Muscle of leg (tissue), 11 donors: ENCODE measurements around the gene SMURF2. TPM values are rescaled to one million over a fixed set of nuclear protein-coding genes. Genes with fewer than 3 reads are reported as not detected.

Experiments
- DNase-seq: peaks from one replicate; pipeline ENCODE4 v3.0.0; 2013
- H3K27ac ChIP-seq: one replicate; pipeline ENCODE4 v1.5.1; 2013; ENCODE audit warnings: mild to moderate bottlenecking, low read length, control low read depth
- H3K27me3 ChIP-seq: one replicate; pipeline ENCODE4 v1.6.1; 2013; ENCODE audit warnings: low read length; ENCODE audit not compliant: control insufficient read depth, insufficient read depth
- H3K36me3 ChIP-seq: one replicate; pipeline ENCODE4 v1.6.1; 2013; ENCODE audit warnings: low read length; ENCODE audit not compliant: control insufficient read depth, insufficient read depth
- H3K4me1 ChIP-seq: one replicate; pipeline ENCODE4 v1.6.1; 2013; ENCODE audit warnings: low read length; ENCODE audit not compliant: control insufficient read depth, insufficient read depth
- H3K4me3 ChIP-seq: one replicate; pipeline ENCODE4 v1.5.1; 2013; ENCODE audit warnings: low read length, control low read depth
- H3K9me3 ChIP-seq: replicated peaks from 2 replicates; pipeline ENCODE4 v1.6.1; 2013; ENCODE audit warnings: low read depth, low read length; ENCODE audit not compliant: control insufficient read depth
- WGBS: methylation state at CpG from one replicate; pipeline ENCODE4 v1.1.5; 2013; ENCODE audit warnings: missing lambda C conversion rate; ENCODE audit not compliant: insufficient coverage; 5-methylcytosine and 5-hydroxymethylcytosine counted together
- polyA plus RNA-seq, 8 donors: library from polyadenylated mRNA; unstranded; fragments of 120-200 nt; gene quantifications; one replicate each; pipeline versions ENCODE4 v1.2.1 to v1.2.3, GENCODE V29; 2013; ENCODE audit warnings: inconsistent platforms in 1 of 8, low replicate concordance in 1 of 8; ENCODE audit not compliant: insufficient read length in 8 of 8, insufficient read depth in 1 of 8
- total RNA-seq: library from RNA; stranded (reverse); fragments of 120-200 nt; gene quantifications from one replicate; pipeline ENCODE4 v1.2.4, GENCODE V29; 2013

Gene SMURF2
- total and polyA plus RNA-seq, 9 donors, result 18.6 to 32.3 (median 24.5) TPM

DNA sequence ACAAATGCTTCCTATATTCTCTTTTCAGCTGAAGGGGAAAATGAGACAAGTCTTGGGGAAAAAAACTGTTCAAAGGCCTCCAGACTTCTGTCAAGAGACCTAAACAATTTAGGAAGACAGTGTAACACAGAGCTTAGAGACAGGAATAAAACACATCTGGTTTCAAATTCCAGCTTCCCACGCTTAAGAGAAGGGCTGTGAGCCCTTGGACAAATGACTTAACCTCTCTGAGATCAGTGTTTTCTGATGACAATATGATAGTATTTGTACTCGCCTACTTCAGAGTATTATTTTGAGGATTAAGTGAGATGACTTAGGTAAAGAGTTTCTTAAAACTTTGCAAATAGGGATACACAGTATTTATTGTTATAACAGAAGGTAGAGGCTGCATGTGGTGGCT, 29.5 kb downstream of the SMURF2 start:
- peak; percentile 45 for DNase-seq
- Histone ChIP-seq H3K4me1 (no peaks in the 10 kb centered on the region), H3K4me3 (no peak overlapping the region), H3K9me3 (no peaks in the 10 kb centered on the region), H3K27ac (no peak overlapping the region), H3K27me3 (no peaks in the 10 kb centered on the region), H3K36me3 (no peaks in the 10 kb centered on the region)
- WGBS, result no CpG with 5 or more reads among the region's 2 CpGs

DNA sequence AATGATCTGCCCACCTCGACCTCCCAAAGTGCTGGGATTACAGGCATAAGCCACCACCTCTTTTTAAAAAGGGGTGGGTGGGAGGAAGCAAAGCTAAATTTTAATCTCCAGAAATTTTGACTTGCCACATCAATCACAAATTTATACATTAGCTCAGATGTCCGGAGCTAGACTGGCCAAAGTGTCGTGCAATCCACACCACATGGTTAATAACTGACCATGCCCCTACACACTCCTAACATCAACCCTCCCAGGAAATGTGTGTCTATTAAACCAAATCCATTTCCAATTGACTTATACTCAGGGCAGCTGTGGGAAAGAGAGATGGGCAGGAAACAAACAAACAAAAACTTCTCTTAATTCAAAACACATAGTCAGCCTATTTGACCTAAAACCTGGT, 29.9 kb downstream of the SMURF2 start:
- Histone ChIP-seq H3K9me3 (no peaks in the 10 kb centered on the region), H3K4me1 (no peaks in the 10 kb centered on the region), H3K27me3 (no peaks in the 10 kb centered on the region), H3K4me3 (no peak overlapping the region), H3K27ac (no peak overlapping the region), H3K36me3 (no peaks in the 10 kb centered on the region)
- DNase-seq, result no peak
- WGBS, result no CpG with 5 or more reads among the region's 3 CpGs

DNA sequence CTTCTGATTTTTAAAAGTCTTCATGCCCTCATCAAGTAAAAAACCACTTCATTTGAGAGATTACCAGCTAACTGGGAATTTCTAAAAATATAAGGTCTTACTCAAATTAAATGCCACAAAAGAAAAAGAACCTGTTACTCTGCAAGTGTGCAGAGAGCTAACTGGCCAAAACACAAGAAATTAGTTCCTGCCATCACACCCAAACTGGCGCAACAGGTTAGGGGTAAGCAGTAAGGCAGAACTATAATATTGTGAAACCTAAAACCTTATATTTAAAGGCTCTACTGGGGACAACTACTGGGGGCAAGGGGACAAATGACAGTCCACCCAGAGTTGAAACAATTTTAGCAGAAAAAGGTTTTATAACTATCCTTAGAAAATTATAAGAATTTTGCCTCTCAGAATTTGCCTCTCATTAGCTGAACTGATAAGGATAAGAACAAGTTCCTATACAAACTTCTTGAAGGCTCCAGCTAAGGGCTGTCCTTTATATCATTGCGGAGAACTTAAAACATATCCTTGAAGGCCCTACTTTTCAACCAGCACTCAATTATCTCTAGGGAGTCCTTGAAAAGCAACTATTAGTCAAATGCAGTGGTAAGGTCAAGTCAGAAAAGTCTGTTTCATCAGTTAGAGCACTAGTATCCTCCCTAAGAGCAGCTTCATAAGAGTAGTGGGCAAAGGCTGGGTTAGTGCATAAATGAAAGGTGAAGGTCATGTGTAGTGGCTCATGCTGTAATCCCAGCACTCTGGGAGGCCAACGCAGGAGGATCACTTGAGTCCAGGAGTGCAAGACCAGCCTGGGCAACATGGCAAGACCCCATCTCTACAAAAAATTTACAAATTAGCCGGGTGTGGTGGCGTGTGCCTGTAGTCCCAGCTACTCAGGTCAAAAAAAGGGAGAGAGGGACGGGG, 31.5 kb downstream of the SMURF2 start:
- H3K27ac ChIP-seq, result no peak overlapping the region
- no peaks in the 10 kb centered on the region for H3K4me1 ChIP-seq

DNA sequence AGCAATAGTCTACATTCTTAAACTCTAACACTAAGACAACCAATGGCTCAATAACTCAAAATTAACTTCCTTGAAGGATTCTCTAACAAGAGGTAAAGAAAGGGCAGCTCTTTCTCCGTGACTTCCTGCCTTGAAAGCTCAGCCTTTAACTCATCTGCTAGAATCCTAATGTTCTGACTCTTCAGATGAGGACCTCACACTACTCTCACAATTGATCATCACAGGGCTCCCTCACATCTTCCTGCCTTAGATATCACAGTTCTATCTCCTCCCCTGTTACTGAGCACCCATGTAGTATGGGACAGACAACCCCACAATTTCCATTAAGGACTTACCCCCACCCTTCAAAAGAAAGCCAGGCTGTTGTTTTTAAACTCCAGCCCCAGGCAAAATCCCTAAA, 33.5 kb downstream of the SMURF2 start:
- H3K27ac ChIP-seq, result no peak overlapping the region
- H3K36me3 ChIP-seq, result peaks cover 3% of the 10 kb centered on the region
- WGBS, result 83% methylated on average over 1 of the region's 1 CpG
- H3K9me3 ChIP-seq, result no peaks in the 10 kb centered on the region
- no peak for DNase-seq
- H3K4me1 ChIP-seq, result no peaks in the 10 kb centered on the region
- H3K27me3 ChIP-seq, result no peaks in the 10 kb centered on the region
- H3K4me3 ChIP-seq, result no peak overlapping the region

More for the DNA sequence above, 31.5 kb downstream of the SMURF2 start:
- Histone ChIP-seq H3K4me3 (no peak overlapping the region), H3K36me3 (peaks cover 1% of the 10 kb centered on the region), H3K27me3 (no peaks in the 10 kb centered on the region), H3K9me3 (no peaks in the 10 kb centered on the region)
- WGBS, result 14% methylated on average over 1 of the region's 6 CpGs
- no peak for DNase-seq

DNA sequence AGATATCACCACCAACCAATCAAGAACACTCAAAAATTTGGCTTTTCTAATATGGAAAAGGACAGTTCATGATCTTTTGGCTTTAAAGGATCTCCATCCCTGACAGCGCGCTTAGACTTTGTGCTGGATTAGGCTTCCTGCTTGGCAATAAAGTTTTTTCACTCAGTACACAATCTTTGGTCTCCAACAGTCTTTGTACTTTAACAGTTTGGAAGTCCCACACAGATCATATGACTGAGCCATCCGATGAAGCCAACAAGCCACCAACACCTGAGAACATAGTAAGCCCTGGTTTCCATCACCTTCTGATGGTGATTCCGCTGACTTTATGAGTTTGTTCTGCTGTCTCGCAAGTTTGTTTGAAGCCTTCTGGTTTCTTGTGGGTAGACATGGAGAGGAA, 34.3 kb downstream of the SMURF2 start:
- no peak for DNase-seq
- H3K36me3 ChIP-seq, result peaks cover 3% of the 10 kb centered on the region
- no peaks in the 10 kb centered on the region for H3K9me3 ChIP-seq
- H3K27ac ChIP-seq, result no peak overlapping the region
- no peaks in the 10 kb centered on the region for H3K4me1 ChIP-seq
- no peak overlapping the region for H3K4me3 ChIP-seq
- H3K27me3 ChIP-seq, result no peaks in the 10 kb centered on the region
- WGBS, result 95% methylated on average over 4 of the region's 5 CpGs

DNA sequence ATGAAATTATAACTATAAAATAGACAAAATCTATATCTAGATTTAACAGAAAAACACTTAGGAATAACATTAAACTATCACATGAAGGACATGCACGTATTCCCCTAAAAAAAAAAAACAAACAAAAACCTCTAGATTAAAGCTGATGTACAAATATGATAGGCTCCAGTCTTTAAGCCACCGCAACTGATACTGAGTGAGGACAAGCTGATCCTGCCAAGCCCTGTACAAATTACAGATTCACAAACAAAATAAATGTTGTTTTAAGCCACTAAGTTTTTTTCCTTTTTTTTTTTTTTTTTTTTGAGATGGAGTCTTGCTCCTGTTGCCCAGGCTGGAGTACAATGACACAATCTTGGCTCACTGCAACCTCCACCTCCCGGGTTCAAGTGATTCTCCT, 35.3 kb downstream of the SMURF2 start:
- Histone ChIP-seq H3K27ac (no peak overlapping the region), H3K4me1 (no peaks in the 10 kb centered on the region), H3K36me3 (peaks cover 3% of the 10 kb centered on the region), H3K4me3 (no peak overlapping the region), H3K9me3 (no peaks in the 10 kb centered on the region), H3K27me3 (no peaks in the 10 kb centered on the region)
- no CpG with 5 or more reads among the region's 3 CpGs for WGBS
- DNase-seq, result no peak

DNA sequence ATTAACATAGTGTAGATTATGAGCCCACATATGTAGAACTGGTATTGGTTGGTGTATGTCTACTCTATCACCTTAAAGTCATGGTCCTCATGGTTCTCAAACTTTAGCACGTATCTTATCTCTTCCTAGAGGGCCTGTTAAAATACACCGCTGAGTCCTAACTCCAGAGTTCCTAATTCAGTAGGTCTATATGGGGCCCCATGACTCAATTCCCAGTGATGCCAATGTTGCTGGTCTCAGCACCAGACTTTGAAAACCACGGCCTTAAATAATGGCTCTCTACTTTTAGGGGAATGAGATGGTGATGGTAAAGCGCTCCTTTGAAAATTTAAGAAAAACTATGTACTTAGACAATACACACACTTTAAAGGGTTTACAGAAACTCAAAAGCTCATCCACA, 36.6 kb downstream of the SMURF2 start:
- peaks cover 3% of the 10 kb centered on the region for H3K36me3 ChIP-seq
- no peak for DNase-seq
- WGBS, result 100% methylated on average over 1 of the region's 4 CpGs
- no peaks in the 10 kb centered on the region for H3K4me1 ChIP-seq
- H3K4me3 ChIP-seq, result no peak overlapping the region
- H3K27ac ChIP-seq, result no peak overlapping the region
- no peaks in the 10 kb centered on the region for H3K27me3 ChIP-seq
- no peaks in the 10 kb centered on the region for H3K9me3 ChIP-seq

DNA sequence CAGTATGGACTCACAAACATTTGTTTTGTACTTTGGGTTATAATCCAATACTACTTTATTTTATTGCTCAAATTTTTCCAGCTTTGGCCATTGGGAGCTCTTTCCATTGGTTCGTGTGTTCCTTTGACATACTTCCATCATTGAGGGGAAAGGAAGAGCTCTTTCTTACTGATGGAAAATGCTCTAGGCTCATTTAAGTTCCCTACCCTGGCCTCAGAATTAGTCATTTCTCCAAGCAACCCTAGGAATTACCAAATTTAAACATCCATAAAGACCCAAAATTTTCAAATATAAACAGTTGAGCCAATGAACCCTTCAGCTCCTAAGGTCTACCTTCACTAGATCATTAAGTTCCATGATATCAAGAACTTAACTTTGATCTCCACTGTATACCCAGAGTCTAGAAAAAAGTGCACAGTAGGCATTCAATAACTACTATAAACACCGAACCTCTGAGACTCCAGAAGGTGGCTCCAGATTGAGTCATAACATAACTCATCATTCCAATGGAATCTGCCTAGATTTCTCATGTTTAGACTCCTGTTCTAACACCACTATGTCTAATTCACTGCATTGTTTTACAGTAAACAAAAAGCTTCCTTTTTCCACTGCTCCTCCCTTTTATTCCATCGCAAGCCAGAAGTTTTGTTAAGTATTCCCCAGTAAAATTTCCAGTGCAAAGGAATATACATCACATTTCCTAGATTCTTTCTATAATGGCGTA, 39.0 kb downstream of the SMURF2 start:
- no peak overlapping the region for H3K27ac ChIP-seq
- no peaks in the 10 kb centered on the region for H3K9me3 ChIP-seq
- H3K36me3 ChIP-seq, result peaks cover 3% of the 10 kb centered on the region
- no peak overlapping the region for H3K4me3 ChIP-seq
- no peaks in the 10 kb centered on the region for H3K4me1 ChIP-seq
- 91% methylated on average over 1 of the region's 4 CpGs for WGBS
- peak; percentile 46 for DNase-seq
- H3K27me3 ChIP-seq, result no peaks in the 10 kb centered on the region

DNA sequence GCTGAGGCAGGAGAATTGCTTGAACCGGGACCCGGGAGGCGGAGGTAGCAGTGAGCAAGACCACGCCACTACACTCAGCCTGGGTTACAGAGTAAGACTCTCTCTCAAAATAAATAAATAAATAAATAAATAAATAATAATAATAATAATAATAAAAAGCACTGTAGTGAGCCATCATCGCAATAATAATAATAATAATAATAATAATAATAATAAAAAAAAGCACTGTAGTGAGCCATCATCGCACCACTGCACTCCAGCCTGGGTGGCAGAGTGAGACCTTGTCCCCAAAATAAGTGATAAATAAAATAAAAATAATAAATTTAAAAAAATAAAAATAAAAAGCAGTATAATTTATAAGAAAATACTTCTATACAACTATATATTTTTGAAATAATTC, 40.3 kb downstream of the SMURF2 start:
- H3K27me3 ChIP-seq, result no peaks in the 10 kb centered on the region
- no CpG with 5 or more reads among the region's 6 CpGs for WGBS
- peaks cover 3% of the 10 kb centered on the region for H3K36me3 ChIP-seq
- no peak overlapping the region for H3K27ac ChIP-seq
- no peaks in the 10 kb centered on the region for H3K9me3 ChIP-seq
- no peak for DNase-seq
- H3K4me1 ChIP-seq, result no peaks in the 10 kb centered on the region
- no peak overlapping the region for H3K4me3 ChIP-seq

DNA sequence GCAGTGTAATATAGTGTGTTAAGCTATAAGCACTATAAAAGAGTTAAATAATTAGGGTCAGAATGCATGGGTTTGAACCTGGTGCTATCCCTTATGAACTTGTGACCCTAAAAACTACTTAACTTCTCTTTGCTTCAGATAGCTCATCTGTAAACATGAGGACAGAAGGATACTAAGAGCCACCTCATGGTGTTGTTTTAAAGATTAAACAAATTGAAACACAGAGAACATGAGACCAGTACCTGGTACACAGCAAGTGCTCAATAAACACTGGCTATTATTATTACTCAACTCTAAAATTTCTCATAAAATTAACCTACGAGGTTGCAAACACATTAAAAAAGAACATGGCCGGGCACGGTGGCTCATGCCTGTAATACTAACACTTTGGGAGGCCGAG, 43.3 kb downstream of the SMURF2 start:
- H3K27me3 ChIP-seq, result no peaks in the 10 kb centered on the region
- no peak for DNase-seq
- 90% methylated on average over 4 of the region's 4 CpGs for WGBS
- no peak overlapping the region for H3K4me3 ChIP-seq
- no peaks in the 10 kb centered on the region for H3K4me1 ChIP-seq
- no peak overlapping the region for H3K27ac ChIP-seq
- no peaks in the 10 kb centered on the region for H3K9me3 ChIP-seq
- no peaks in the 10 kb centered on the region for H3K36me3 ChIP-seq
